GM21786 (cell line): ENCODE data around the gene TIMM44.

ENCODE experiments used
- ATAC-seq: cut with Tn5 transposase; IDR thresholded peaks from one replicate; pipeline ENCODE4 v1.9.1; 2021; ENCODE audit not compliant: unreplicated experiment

Gene TIMM44

DNA sequence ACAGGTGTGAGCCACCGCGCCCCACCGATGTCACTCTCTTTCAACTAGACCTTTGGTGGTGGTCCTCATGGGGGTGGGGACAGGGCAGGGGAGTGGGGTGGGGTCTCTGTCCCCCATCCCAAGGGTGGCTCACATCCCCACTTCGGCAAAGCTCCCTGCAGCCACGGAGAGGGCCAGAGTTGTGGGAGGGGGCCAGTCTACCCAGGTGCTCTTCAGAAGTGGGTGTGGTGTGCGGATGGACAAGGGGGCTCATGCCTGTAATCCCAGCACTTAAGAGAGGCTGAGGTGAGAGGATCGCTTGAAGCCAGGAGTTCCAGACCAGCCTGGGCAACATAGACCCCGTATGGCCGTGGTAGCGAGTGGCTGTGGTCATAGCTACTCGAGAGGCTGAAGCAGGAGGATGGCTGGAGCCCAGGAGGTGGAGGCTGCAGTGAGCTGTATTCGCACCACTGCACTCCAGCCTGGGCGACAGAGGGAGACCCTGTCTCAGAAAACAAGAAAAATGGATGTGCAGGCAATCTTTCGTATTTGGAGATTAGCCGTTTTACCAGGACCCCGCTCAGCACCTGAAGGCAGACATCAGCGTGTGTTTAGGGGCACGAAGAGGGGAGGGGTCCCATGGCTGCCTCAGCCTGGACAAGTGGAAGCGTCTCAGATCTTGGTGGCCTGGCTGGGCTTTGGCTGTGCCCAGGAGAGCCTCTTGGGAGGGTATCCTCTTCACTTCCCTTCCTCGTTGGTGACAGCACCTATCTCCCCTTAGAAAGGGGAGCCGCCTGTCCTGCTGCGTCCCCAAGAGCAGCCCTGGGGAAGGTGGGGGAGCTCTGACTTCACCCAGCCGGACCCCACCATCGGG lies 28.0 kb downstream of the TIMM44 start:
- ATAC-seq: no peak

DNA sequence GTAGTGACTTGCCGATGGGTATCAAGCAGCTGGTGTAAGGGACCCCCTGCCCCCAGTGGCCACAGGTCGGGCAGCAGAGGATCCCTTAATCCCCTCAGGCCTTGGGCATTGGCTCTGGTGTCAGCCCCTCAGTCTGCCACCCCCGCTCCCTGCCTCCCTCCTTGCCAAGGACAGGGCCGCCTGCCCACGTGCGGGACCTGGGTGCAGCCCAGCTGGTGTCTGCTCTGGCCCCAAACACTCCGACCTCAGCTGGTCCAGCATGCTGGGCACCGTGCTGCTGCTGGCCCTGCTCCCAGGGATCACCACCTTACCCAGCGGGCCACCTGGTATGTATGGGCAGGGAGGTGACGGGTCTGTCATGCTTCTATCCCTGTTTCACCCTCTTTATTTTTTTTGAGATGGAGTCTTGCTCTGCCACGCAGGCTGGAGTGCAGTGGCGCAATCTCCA lies 28.8 kb downstream of the TIMM44 start, which contains the start of gene TGFBR3L:
TGFBR3L (plus strand) TSS at position 233 of the 448 bp plus-strand sequence.
- no peak for ATAC-seq

DNA sequence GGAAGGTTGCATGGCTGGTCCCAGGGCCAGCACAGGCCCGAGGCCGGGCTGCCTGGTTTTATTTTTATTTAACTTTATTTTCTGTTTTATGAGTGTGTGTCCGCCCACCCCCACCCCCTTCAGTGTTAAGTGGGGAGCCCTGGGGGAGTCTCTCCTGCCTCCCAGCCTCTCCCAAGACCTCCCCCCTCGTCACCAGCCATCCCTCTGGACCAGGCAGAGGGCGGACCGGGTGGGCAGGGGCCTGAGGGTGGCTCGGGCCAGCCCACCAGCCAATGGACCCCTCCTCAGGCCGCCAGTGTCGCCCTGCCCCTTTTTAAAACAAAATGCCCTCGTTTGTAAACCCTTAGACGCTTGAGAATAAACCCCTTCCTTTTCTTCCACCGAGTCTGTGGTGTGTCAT lies 29.4 kb downstream of the TIMM44 start:
- ATAC-seq: no peak

DNA sequence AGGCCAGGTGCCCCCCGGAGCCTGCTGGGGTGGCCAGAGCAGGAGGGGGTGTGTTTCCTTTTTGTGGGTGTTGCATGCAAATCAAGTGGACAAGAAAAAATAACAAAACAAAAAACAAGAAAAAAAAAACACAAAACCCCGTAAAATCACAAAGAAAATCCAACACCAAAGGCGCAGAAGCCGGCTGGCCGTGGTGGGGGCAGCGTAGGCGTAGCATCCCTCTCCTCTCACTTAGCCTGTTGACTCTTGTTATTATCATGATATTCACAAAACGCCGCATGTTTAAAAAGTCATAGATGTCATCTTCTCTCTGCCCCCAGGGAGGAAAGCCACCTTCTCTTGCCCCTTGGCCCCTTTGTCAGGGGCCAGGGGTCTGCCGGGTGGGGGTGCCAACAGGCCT lies 29.8 kb downstream of the TIMM44 start:
- no peak for ATAC-seq

DNA sequence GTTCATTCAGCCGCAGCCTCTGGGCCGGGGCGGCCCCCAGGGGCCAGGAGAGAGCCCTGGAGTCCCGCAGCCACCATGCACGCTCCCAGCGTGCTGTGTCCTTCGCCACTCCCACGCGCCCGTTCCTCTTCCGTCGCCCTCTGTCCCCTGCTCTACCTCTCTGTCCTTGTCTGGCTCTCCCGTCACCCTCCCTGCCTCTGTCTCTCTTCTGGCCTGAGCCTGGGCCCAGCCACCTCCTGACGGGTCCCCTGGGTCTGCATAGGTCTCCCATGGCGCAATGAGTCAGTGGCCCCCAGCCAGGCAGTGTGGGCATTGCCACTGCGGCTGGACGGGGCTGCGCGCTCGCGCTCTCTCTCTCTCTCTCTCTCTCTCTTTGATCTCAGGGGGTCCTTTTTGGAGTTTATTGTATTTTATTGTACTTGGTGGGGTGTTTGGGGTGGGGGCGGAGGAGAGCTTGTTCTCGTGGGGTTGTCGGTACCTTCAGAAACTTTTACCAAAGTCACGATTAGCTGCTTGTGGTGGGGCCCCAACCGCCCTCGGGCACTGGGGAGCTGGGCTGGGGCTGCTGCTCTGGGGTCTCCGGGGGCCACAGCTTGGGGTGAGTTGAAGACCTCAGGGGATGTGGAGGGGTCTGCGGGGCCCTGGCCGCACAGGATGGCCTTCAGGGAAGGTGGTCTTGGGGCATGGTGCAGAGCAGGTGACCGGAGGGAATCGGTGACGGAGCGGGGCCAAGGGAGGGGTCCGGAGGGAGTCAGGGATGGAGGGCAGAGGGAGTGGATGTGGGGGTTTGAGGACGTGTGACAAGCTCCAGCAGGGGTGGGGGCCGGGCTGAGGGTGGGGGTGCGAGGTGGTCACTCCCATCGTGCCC lies 30.5 kb downstream of the TIMM44 start:
- no peak for ATAC-seq

DNA sequence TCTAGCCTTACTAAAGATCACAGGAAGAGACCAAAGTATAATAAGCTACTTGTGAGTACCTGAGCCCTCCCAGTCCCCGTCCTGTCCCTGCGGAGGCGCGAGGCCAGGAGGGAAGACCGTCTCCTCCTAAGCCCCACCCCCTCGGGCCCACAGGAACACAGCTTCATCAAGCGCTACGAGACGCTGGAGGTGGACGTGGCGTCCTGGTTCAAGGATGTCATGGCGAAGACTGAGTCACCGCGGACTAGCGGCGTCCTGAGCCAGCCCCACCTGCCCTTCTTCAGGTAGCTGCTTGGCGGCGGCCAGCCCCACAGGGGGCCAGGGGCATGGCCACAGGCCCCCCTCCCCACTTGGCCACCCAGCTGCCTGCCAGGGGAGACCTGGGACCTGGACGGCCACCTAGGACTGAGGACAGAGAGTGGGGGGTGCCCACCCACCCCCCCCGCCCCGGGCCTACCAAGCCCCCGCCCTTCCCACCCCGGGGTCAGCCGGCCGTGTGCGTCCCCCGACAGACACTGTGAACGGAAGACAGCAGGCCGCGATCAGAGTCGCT lies 31.2 kb downstream of the TIMM44 start:
- ATAC-seq: no peak

DNA sequence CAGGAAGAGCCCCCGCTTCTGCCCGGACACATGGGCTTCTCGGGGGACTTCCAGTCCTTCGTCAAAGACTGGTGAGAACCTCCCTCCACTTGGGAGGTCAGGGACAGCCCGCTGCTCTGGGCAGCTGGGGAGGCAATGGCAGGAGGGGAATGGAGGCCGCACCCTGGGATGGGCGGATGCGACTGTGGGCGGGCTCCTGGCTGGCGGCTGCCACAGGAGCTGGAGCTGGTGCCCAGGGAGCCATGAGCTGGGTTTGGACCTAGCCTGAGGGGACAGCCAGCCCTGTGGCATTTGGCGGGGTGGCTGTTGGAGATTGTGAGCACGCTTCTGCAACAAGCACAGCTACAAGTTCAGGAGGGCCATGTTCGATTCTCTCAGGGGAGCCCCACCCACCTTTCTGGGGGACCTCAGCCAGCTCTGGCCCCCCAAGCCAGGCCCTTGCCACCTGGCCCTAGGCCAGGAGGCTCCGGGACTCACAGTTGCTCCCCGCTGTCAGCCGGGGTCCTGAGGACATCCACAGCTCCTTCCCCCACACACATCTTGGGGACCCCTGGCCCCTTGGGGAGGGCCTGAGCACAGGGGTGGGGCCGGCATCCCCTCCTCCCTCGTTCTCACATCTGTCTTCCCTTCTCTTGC lies 31.8 kb downstream of the TIMM44 start:
- ATAC-seq: no peak

DNA sequence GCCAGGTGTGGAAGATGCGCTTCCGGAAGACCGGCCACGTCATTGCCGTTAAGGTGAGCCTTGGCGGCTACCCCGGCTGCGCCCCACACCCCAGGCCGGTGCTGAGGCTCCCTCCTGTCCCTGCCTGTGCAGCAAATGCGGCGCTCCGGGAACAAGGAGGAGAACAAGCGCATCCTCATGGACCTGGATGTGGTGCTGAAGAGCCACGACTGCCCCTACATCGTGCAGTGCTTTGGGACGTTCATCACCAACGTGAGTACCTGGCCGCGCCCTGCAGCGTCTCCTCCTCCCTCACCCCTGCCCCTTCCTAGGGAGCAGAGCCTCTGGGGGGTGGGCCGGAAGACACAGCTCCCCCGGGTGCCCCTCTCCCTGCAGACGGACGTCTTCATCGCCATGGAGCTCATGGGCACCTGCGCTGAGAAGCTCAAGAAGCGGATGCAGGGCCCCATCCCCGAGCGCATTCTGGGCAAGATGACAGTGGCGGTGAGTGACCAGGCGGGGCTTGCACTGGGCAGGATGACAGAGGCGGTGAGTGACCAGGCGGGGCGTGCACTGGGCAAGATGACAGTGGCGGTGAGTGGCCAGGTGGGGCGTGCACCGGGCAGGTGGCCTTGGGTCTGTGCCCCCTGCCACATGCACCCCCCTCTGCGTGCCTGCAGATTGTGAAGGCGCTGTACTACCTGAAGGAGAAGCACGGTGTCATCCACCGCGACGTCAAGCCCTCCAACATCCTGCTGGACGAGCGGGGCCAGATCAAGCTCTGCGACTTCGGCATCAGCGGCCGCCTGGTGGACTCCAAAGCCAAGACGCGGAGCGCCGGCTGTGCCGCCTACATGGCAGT lies 32.9 kb downstream of the TIMM44 start:
- ATAC-seq: no peak

DNA sequence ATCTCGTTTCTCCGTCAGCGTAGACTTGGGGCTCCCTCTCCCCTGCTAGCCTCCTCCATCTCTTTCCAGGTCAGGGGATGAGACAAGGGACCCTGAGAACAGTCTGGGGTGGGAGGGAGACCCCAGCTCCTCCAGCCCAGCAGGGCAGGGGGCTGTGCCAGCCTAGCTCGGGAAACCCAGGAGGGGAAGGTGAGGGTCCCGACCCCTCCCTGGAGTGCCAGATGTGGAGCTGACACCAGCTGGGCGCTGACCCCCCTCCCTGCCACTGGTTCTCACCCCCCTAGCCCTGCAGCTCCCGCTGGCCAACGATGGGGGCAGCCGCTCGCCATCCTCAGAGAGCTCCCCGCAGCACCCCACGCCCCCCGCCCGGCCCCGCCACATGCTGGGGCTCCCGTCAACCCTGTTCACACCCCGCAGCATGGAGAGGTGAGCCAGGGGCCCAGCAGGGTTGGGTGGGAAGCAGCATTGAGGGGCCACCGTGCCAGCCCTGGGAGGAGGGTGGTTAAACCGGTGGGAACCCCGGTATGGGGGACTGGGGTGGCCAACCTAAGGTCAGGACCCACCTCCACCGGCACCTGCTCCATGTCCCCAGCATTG lies 33.9 kb downstream of the TIMM44 start:
- ATAC-seq: no peak

DNA sequence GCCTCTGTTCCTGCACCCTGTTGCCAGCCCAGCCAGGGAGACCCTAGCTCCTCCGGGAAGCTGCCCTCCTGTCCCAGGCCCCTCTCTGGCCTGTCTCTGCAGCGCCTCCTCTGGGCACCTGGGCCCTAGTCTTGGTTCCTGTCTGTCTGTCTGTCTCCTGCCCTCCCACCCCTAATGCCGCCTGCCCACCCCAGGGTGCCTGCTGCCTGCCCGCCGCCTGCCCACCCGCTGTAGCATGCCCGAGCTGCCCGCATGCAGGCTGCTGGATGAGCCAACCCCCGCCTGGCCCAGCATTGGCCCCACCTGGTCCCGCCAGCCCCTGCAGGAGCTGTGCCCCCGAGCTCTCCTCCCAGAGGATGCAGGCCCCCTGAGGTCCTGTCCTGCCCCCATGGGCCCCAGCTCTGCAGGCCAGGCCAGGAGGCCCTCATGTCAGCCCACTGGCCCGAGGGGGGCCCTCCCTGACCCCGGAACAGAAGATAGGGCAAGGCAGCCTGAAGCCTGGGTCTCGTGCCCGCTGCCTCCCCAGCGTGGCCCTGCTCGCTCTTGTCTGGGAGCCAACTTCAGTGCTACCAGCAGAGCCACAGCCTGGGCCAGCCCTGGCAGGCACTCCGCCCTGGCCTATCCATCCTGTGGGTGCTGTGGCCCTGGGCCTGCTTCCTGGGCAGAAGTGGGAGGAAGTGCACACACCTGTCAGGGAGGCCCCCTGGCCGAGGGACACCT lies 34.6 kb downstream of the TIMM44 start:
- no peak for ATAC-seq

DNA sequence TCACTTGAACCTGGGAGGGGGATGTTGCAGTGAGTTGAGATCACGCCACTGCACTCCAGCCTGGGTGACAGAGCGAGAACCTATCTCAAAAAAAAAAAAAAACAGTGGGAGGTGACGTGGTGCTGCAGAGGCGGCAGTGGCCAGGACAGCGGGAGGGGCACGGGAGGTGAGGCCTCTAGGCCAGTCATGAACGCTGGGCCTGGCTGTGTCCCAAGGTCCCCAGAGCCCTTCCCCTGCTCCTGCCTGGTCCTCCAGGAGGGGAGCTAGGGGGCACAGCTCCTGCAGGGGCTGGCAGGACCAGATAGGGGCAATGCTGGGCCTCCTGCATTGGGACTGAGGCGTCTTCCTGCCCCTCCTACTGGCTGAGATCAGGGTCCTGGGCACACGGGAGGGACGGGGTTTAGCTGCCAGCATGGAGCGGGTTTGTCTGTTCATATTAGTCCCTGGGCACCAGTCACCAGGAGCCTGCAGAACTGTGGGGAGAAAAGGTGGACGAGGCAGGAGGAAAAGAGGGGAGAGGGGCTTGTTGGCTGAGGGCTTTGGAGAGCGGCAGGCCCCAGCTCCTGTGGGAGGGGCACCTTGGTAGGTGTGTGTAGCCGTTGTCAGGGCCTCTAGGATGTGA lies 35.3 kb downstream of the TIMM44 start:
- no peak for ATAC-seq

DNA sequence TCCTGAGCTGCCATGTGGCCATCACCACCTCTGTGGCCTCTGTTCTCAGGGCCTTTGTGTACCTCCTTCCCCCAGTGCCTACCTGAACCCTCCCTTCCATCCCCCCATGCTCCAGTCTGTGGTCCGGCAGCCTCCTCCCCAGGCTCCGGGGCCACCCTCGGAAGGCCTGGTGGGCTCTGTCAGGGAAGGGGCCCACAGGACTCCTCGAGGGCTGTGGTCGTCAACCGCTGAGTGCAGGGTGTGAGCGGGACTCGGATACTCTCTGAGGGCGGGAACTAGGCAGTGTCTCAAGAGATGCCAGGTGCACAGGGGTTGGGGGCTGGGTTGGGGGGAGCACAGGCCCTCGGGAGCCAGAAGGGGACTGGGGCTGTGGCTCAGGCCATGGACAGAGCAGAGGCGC lies 35.9 kb downstream of the TIMM44 start:
- no peak for ATAC-seq

DNA sequence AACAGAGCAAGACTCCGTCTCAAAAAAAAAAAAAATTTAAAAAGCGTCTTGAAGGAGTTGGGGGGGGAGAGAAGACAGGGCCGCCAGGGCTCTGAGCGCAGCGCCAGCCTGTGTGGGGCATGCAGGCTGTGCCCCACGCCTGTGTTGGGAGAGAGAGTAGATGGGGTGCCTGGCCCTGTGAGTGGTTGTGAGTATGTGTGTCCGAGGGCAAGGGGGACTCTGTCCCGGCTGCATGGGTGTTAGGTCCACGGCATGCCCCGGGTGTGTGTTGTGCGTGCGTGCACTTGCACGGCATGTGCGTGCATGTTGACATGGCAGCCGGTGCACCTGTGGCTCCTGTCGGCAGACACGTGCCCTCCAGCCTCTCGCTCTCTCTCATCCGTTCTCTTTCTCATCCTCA lies 36.3 kb downstream of the TIMM44 start:
- ATAC-seq: no peak

DNA sequence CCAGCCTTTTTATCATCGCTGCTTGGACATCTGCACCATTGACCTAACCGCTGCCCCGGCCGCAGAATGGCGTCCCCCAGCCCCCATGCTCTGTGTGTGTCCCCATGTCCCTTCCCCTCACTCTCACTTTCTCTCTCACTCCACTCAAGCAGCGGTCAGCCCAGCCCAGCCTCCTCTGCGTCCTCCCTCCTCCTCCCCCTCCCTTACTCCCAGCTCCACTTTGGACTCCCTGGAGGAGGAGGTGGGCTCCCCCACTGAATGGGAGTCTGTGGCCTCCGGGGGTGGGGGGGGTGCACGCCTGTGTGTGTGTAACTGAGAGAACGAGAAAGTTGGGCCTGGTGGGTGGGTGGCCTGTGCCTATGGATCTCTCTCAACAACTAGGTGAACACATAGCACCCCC lies 37.6 kb downstream of the TIMM44 start:
- ATAC-seq: no peak

DNA sequence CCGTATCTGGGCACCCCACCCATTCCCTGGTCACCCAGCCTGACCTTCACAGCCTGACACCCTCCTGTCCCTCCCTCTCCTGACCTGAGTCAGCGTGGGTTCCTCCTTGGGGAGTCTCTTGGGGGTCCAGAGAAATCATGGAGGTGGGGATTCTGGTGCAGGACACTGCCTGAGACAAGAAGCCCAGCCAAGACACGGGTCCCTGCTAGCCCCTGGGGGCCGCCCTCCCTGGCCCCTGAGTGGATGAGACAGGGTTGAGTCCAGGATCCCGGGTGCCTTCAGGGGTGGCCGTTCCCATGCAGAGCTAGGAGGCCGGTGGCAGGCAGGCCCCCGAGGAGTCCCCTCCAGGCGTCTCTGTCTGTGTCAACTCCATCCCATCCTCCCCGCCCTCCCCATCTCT lies 38.2 kb downstream of the TIMM44 start:
- no peak for ATAC-seq

DNA sequence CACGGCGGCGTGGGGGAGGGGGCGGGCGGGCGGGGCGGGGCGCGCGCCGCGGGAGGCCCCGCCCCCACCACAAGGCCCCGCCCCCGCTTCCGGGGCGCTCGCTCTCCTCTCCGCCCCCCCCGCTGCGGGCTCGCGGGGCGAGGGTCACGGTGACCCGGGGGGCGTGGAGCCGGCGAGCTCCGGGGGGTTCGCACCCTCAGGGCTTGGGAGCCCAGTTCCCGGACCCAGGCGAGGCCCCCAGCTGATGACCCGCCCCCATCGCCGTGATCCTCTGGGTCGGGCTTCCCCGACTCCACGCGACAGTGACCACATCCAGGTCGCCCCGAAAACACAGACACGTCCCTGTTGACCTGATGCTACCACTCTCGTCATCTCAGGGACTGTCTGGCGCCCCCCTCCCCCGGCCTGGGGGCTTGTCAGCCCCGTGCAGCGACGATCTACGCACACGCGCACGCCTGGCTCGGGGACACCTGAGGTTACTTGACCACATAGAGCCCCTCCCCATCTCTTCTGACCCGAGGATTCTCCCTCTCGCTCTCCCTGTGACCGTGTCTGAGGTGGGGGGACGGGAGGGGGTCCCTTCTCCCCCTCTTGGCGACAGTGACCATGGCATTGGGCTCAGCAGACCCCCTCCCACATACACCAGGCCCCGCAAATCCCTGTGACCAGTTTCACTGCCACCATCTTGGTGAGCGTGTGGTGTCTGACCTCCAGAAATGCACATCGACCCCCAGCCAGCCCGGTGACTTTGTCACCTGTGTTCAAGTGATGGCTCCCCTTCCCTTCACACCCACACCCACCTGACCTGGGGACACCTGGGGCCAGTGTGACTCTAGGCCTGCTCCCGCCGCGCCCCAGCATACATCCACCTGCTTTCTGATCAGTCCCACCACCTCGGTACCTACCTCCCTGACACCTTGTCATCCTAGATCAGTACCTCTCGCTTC lies 39.1 kb downstream of the TIMM44 start:
- ATAC-seq: no peak

DNA sequence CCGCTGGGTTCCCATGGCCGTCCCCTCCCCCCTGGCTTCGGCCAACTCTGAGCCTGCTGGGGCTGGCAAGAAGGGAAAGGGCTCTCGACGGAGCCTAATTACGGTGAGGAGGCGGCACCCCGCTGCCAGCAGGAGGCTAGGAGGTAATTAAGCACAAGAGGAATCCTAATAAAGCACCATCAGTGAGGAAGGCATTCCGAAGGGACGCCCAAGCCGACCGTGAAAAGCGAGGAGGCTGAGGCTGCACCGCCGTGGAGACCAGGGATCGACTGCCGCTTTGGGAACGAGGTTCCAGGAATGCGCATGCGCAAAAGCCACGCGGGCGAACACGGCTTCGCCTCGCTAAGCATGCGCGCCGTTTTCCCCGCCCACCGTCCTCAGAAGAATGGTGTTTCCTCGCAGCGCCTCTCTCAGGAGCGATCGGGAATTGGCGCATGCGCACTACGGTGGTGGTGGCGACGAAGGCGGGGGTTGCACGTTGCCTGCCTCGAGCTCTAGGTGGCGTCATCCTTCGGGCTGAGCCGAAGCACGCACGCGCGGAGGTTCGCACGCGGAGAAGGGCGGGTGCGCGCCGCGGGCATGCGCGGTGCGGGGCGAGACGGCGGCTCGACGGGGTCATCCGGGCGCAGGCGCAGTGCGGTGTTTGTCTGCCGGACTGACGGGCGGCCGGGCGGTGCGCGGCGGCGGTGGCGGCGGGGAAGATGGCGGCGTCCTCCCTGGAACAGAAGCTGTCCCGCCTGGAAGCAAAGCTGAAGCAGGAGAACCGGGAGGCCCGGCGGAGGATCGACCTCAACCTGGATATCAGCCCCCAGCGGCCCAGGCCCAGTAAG lies 40.0 kb downstream of the TIMM44 start, which contains the start of gene MAP2K7:
MAP2K7 (plus strand) TSS at position 634 of the 830 bp plus-strand sequence; CDS start at position 702, 68 bp downstream.
- ATAC-seq: peak; percentile 96
